HepG2 (cell line): Measurements from ENCODE around the gene ALCAM. TPM values are rescaled to one million over a fixed set of nuclear protein-coding genes. Genes with fewer than 3 reads are reported as not detected.

Source experiments
- FOXJ3 ChIP-seq: sonication (generic); formaldehyde crosslinking; IDR thresholded peaks from 2 replicates; pipeline ENCODE4 v1.4.0; 2020; ENCODE audit warnings: missing genetic modification reagents, mild to moderate bottlenecking, borderline replicate concordance
- HNRNPLL ChIP-seq: fragments of 200-400 bp; formaldehyde crosslinking; IDR thresholded peaks from 2 replicates; pipeline ENCODE4 v1.6.1; 2017; ENCODE audit warnings: mild to moderate bottlenecking, low read depth, low read length; ENCODE audit not compliant: poor library complexity, severe bottlenecking
- NFRKB ChIP-seq: fragments of 450-650 bp; IDR thresholded peaks from 2 replicates; pipeline ENCODE4 v1.6.1; 2017
- PHF8 ChIP-seq: sonication (generic); formaldehyde crosslinking; IDR thresholded peaks from 2 replicates; pipeline ENCODE4 v1.5.0; 2020; ENCODE audit warnings: missing genetic modification reagents
- U2AF1 ChIP-seq: fragments of 200-400 bp; formaldehyde crosslinking; optimal IDR thresholded peaks from 2 replicates; pipeline ENCODE3; 2017; ENCODE audit warnings: mild to moderate bottlenecking, low read depth, low read length
- ZNF790 ChIP-seq: sonication (generic); formaldehyde crosslinking; IDR thresholded peaks from 2 replicates; pipeline ENCODE4 v1.8.0; 2022; ENCODE audit warnings: missing genetic modification reagents, mild to moderate bottlenecking, borderline replicate concordance
- polyA plus RNA-seq, 8 experiments: library from polyadenylated mRNA; depleted of rRNA in 3 of 8; stranded (reverse) in 7 of 8; unstranded in 1 of 8; fragments of >200 nt; fragmentation: Illumina TruSeq in 4 of 8; extraction: Trizol in 4 of 8; gene quantifications; 2 replicates each; pipeline versions ENCODE4 v1.2.1 to v1.2.3, GENCODE V29; 2011 to 2016; ENCODE audit warnings: low read depth in 4 of 8, missing spikeins in 1 of 8, mixed read lengths in 1 of 8; ENCODE audit not compliant: insufficient read depth in 1 of 8
- total RNA-seq, 5 experiments: library from RNA; depleted of rRNA; stranded (reverse); fragments of >200 nt; fragmentation: Illumina TruSeq; extraction: Trizol; gene quantifications; 2 replicates each; pipeline ENCODE4 v1.2.3, GENCODE V29; 2016; ENCODE audit warnings: low read depth in 1 of 5
- TF ChIP-seq, protein P1 (sequence below): sonication (generic); formaldehyde crosslinking; IDR thresholded peaks from 2 replicates; pipeline ENCODE4 v1.5.1; 2020; ENCODE audit warnings: missing genetic modification reagents, mild to moderate bottlenecking, borderline replicate concordance
- TF ChIP-seq, protein P2 (sequence below): sonication (generic); formaldehyde crosslinking; IDR thresholded peaks from 2 replicates; pipeline ENCODE4 v1.5.1; 2020; ENCODE audit warnings: missing genetic modification reagents, mild to moderate bottlenecking, borderline replicate concordance
- TF ChIP-seq, protein P3 (sequence below): sonication (generic); formaldehyde crosslinking; IDR thresholded peaks from 2 replicates; pipeline ENCODE4 v1.5.1; 2020; ENCODE audit warnings: missing genetic modification reagents, mild to moderate bottlenecking, borderline replicate concordance
- TF ChIP-seq, protein P4 (sequence below): sonication (generic); formaldehyde crosslinking; IDR thresholded peaks from 2 replicates; pipeline ENCODE4 v1.4.0; 2020; ENCODE audit warnings: missing genetic modification reagents
- TF ChIP-seq, protein P5 (sequence below): IDR thresholded peaks from 2 replicates; pipeline ENCODE4 v1.6.1; 2016
- TF ChIP-seq, protein P6 (sequence below): sonication (generic); formaldehyde crosslinking; IDR thresholded peaks from 2 replicates; pipeline ENCODE4 v1.8.0; 2022; ENCODE audit warnings: mild to moderate bottlenecking, missing genetic modification reagents, borderline replicate concordance
- TF ChIP-seq, protein P7 (sequence below): IDR thresholded peaks from 2 replicates; pipeline ENCODE4 v1.6.1; 2016; ENCODE audit warnings: control low read depth
- TF ChIP-seq, protein P8 (sequence below): sonication (generic); formaldehyde crosslinking; IDR thresholded peaks from 2 replicates; pipeline ENCODE4 v1.4.0; 2020; ENCODE audit warnings: missing genetic modification reagents, low read depth, mild to moderate bottlenecking, borderline replicate concordance
- TF ChIP-seq, protein P9 (sequence below): sonication (generic); formaldehyde crosslinking; IDR thresholded peaks from 2 replicates; pipeline ENCODE4 v1.8.0; 2022; ENCODE audit warnings: missing genetic modification reagents, low read depth, mild to moderate bottlenecking, borderline replicate concordance

ALCAM gene
- total and polyA plus RNA-seq, 2 of the 13 experiments (the other 11 are each of a cell fraction or from before 2014, with no cell fraction given): 26.0 to 33.1 TPM

DNA sequence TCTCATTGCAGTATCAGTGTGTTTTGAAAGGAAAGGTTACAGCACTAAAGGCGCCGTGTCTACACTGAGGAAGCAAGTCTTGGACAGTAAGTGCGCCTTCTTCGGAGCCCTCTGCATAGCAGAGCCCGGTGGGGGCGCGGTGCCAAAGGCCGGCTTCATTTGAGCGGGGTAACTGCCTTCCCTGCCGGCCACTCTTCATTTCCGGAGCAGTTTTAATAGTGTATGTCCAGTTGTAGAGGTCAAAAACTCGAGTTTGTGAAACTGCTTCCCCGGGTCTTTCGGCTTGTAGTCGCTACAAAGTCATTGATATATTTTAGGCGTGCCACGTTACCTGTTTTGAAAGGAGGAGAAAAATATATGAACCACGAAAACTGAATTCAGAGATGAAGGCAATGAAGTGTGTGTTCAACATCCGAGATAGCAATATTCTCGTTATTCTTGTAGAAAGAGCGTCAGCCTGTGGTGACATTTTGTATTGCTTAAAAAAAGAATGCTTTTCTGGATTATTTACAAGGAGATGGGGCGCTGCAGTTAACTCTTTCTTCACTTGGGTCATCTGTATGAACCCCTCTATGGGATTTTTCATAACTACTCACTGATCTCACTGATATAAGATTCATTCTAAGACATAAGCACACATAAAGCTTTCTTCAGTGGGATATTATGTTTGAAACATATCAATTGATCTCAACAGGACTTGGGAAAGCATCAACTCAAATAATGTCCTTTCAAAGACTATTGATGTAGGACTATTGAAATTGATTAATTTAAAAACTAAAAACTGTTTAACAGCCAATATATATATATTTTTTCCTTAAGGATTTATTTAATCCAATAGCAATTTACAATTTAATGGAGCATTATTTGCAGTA lies 3.0 kb downstream of the ALCAM start (continued):
- TF ChIP-seq, protein P1, sequence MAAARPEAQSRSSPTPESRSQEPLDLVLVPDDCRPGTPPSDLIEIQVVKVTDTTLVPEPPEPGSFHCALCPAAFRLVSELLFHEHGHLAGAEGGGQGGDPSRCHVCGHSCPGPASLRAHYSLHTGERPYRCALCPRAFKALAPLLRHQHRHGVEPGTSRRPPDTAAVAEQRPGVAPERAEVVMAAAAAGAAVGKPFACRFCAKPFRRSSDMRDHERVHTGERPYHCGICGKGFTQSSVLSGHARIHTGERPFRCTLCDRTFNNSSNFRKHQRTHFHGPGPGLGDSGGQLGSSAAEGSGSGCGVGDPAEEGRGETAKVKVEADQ (CRISPR knock-in tag): 0 out of 2 replicates have a peak, but pooled peaks have one; percentile 34
- TF ChIP-seq ZNF790 (CRISPR knock-in tag) (no peak), FOXJ3 (CRISPR knock-in tag) (no peak), NFRKB (no peak), HNRNPLL (peak; percentile 70), PHF8 (CRISPR knock-in tag) (no peak), U2AF1 (no peak)
- TF ChIP-seq, protein P2, sequence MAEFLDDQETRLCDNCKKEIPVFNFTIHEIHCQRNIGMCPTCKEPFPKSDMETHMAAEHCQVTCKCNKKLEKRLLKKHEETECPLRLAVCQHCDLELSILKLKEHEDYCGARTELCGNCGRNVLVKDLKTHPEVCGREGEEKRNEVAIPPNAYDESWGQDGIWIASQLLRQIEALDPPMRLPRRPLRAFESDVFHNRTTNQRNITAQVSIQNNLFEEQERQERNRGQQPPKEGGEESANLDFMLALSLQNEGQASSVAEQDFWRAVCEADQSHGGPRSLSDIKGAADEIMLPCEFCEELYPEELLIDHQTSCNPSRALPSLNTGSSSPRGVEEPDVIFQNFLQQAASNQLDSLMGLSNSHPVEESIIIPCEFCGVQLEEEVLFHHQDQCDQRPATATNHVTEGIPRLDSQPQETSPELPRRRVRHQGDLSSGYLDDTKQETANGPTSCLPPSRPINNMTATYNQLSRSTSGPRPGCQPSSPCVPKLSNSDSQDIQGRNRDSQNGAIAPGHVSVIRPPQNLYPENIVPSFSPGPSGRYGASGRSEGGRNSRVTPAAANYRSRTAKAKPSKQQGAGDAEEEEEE (CRISPR knock-in tag): no peak
- TF ChIP-seq, protein P3, sequence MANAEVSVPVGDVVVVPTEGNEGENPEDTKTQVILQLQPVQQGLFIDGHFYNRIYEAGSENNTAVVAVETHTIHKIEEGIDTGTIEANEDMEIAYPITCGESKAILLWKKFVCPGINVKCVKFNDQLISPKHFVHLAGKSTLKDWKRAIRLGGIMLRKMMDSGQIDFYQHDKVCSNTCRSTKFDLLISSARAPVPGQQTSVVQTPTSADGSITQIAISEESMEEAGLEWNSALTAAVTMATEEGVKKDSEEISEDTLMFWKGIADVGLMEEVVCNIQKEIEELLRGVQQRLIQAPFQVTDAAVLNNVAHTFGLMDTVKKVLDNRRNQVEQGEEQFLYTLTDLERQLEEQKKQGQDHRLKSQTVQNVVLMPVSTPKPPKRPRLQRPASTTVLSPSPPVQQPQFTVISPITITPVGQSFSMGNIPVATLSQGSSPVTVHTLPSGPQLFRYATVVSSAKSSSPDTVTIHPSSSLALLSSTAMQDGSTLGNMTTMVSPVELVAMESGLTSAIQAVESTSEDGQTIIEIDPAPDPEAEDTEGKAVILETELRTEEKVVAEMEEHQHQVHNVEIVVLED (CRISPR knock-in tag): no peak; the same call in 1 of the 2 replicates
- TF ChIP-seq, protein P4, sequence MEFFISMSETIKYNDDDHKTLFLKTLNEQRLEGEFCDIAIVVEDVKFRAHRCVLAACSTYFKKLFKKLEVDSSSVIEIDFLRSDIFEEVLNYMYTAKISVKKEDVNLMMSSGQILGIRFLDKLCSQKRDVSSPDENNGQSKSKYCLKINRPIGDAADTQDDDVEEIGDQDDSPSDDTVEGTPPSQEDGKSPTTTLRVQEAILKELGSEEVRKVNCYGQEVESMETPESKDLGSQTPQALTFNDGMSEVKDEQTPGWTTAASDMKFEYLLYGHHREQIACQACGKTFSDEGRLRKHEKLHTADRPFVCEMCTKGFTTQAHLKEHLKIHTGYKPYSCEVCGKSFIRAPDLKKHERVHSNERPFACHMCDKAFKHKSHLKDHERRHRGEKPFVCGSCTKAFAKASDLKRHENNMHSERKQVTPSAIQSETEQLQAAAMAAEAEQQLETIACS (CRISPR knock-in tag): no peak
- TF ChIP-seq, protein P5, sequence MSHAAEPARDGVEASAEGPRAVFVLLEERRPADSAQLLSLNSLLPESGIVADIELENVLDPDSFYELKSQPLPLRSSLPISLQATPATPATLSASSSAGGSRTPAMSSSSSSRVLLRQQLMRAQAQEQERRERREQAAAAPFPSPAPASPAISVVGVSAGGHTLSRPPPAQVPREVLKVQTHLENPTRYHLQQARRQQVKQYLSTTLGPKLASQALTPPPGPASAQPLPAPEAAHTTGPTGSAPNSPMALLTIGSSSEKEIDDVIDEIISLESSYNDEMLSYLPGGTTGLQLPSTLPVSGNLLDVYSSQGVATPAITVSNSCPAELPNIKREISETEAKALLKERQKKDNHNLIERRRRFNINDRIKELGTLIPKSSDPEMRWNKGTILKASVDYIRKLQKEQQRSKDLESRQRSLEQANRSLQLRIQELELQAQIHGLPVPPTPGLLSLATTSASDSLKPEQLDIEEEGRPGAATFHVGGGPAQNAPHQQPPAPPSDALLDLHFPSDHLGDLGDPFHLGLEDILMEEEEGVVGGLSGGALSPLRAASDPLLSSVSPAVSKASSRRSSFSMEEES (CRISPR knock-in tag): no peak
- TF ChIP-seq, protein P6, sequence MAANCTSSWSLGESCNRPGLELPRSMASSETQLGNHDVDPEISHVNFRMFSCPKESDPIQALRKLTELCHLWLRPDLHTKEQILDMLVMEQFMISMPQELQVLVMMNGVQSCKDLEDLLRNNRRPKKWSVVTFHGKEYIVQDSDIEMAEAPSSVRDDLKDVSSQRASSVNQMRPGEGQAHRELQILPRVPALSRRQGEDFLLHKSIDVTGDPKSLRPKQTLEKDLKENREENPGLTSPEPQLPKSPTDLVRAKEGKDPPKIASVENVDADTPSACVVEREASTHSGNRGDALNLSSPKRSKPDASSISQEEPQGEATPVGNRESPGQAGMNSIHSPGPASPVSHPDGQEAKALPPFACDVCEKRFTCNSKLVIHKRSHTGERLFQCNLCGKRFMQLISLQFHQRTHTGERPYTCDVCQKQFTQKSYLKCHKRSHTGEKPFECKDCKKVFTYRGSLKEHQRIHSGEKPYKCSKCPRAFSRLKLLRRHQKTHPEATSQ (CRISPR knock-in tag): no peak
- TF ChIP-seq, protein P7, sequence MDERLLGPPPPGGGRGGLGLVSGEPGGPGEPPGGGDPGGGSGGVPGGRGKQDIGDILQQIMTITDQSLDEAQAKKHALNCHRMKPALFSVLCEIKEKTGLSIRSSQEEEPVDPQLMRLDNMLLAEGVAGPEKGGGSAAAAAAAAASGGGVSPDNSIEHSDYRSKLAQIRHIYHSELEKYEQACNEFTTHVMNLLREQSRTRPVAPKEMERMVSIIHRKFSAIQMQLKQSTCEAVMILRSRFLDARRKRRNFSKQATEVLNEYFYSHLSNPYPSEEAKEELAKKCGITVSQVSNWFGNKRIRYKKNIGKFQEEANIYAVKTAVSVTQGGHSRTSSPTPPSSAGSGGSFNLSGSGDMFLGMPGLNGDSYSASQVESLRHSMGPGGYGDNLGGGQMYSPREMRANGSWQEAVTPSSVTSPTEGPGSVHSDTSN (CRISPR knock-in tag): no peak
- TF ChIP-seq, protein P8, sequence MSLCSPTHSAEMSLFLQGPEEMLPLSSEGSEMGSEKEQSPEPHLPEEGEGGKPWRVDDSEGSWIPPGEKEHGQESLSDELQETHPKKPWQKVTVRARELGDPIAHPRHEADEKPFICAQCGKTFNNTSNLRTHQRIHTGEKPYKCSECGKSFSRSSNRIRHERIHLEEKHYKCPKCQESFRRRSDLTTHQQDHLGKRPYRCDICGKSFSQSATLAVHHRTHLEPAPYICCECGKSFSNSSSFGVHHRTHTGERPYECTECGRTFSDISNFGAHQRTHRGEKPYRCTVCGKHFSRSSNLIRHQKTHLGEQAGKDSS: no peak; the same call in 1 of the 2 replicates
- TF ChIP-seq, protein P9, sequence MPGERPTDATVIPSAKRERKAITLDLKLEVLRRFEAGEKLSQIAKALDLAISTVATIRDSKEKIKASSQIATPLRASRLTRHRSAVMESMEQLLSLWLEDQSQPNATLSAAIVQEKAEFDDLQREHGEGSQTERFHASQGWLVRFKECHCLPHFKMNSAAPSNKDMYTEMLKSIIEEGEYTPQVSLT (CRISPR knock-in tag): no peak
